GM12878 (cell line): ENCODE results near the gene PPP1R9B.

Source experiments
- MAX ChIP-seq: IDR thresholded peaks from 2 replicates; pipeline ENCODE4 v1.6.1; 2012; ENCODE audit warnings: low read depth, low read length, improper control_type of control experiment
- ZNF274 ChIP-seq: IDR thresholded peaks from one replicate; pipeline ENCODE4 v1.8.0; 2011; ENCODE audit not compliant: insufficient read length, insufficient read depth

GRCh38 chr17:50187751-50188530 is 37.5 kb upstream of the PPP1R9B start:
- TF ChIP-seq MAX (no peak), ZNF274 (no peak)
